ENCODE measurements around the gene AKAP12.

AKAP12 gene

DNA sequence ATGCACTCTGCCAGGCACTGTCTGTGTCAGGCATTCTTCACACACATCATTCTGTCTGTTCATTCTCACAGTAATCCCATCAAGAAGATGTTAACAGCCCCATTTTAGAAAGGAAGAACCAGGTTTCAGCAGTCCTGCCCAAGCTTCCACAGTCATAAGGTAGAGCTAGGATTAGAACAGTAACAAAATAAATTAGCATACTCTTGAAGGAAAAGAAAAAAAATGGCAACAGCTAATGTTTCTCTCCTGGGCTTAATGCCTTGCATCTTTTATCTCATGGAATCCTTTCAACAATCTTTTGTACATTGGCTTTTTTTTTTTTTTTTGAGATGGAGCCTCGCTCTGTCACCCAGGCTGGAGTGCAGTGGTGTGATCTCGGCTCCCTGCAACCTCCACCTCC, 32.1 kb upstream of the AKAP12 start:
- DNase-seq (ENCODE audit: extremely low read depth, low read depth), result no peak
- H3K4me3 ChIP-seq (replicated peaks; ENCODE audit: low read depth, low read length), result no peak overlapping the region
- TF ChIP-seq, protein P1, sequence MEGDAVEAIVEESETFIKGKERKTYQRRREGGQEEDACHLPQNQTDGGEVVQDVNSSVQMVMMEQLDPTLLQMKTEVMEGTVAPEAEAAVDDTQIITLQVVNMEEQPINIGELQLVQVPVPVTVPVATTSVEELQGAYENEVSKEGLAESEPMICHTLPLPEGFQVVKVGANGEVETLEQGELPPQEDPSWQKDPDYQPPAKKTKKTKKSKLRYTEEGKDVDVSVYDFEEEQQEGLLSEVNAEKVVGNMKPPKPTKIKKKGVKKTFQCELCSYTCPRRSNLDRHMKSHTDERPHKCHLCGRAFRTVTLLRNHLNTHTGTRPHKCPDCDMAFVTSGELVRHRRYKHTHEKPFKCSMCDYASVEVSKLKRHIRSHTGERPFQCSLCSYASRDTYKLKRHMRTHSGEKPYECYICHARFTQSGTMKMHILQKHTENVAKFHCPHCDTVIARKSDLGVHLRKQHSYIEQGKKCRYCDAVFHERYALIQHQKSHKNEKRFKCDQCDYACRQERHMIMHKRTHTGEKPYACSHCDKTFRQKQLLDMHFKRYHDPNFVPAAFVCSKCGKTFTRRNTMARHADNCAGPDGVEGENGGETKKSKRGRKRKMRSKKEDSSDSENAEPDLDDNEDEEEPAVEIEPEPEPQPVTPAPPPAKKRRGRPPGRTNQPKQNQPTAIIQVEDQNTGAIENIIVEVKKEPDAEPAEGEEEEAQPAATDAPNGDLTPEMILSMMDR (IDR thresholded peaks at IDR 0.05; ENCODE audit: low read depth, low read length, missing control alignments), result no peak

DNA sequence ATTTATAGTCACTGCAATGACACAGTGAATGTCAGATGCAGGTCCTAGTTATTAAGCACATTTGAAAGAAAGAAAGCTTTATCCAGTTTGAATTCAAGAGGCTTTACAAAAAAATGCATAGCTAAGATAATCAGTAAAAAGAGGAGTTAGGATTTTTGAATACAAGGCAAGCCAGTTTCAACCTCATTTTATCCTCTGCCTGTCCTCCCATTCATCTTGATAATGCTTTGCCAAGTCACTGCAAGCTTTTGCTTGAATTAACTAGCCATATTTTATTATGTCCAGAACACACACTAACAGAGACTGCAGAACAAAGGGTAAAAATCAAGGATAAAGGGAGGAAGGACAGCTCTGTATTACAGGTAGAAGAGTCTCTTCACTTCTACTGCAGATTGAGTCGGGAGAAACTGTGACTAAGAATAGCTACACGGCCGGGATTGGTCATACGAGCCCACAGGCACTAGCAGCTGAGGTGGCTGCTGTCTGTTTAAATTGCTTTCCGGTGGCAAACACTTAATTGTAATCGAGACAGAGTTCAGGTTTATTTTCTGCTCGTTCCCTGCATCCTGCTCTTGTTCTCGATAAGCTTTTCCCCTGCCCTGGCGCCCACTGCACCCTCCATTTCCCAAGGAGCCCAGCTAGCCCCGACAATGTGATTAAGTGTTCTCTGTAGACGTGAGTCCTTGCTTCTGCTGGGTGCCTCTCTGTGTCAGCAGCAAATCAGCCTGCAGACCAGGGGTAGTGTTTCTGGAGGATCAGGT, 30.5 kb upstream of the AKAP12 start:
- no peak overlapping the region for H3K4me3 ChIP-seq (replicated peaks; ENCODE audit: low read depth, low read length)

GRCh38 chr6:151211075-151211474, 28.7 kb upstream of the AKAP12 start:
- DNase-seq (ENCODE audit: extremely low read depth, low read depth), result no peak
- no peak overlapping the region for H3K4me3 ChIP-seq (replicated peaks; ENCODE audit: low read depth, low read length)
- TF ChIP-seq, protein P1 (IDR thresholded peaks at IDR 0.05; ENCODE audit: low read depth, low read length, missing control alignments), result no peak

More for the DNA sequence above, 30.5 kb upstream of the AKAP12 start:
- TF ChIP-seq, protein P1 (IDR thresholded peaks at IDR 0.05; ENCODE audit: low read depth, low read length, missing control alignments), result no peak
- no peak for DNase-seq (ENCODE audit: extremely low read depth, low read depth)

DNA sequence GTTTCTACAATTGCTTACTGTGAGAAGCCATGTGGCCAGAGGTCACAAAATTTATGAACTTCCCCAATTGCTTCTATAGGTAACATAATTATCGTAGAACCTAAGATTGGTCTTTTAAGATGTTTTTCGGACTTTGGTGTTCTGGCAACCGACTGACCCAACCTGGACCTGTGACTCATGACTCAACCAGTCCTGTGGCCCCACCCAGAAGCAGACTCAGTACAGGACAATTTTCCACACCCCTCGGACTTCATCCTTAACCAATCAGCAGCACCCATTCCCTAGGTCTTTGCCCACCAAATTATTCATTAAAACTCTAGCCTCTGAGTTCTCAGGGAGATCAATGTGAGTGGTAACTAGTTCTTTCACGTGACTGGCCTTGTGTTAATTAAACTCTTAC, 26.4 kb upstream of the AKAP12 start:
- DNase-seq (ENCODE audit: extremely low read depth, low read depth), result no peak

GRCh38 chr6:151215999-151216398, 23.8 kb upstream of the AKAP12 start:
- DNase-seq (ENCODE audit: extremely low read depth, low read depth), result no peak
- no peak overlapping the region for H3K4me3 ChIP-seq (replicated peaks; ENCODE audit: low read depth, low read length)
- TF ChIP-seq, protein P1 (IDR thresholded peaks at IDR 0.05; ENCODE audit: low read depth, low read length, missing control alignments), result no peak

More for the DNA sequence above, 26.4 kb upstream of the AKAP12 start:
- TF ChIP-seq, protein P1 (IDR thresholded peaks at IDR 0.05; ENCODE audit: low read depth, low read length, missing control alignments), result no peak
- no peak overlapping the region for H3K4me3 ChIP-seq (replicated peaks; ENCODE audit: low read depth, low read length)

DNA sequence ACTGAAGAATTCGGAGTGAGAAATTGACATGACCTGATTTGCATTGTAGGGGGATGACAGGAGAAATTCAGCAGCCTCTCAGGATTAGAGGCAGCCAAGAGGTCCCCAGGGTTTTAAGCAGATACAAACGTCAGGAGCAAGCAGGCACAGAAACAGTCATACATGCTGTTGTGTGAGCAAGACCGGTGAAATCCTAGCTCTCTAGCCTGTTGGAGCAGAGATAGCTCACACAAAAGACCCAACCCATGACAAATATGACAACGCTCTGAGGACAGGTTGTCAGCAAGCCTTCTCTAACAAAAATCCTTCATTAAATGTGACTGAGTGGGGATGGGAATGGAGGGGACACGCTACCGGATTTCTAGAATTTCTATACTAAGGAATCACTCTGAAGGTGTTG, 23.0 kb upstream of the AKAP12 start:
- no peak for DNase-seq (ENCODE audit: extremely low read depth, low read depth)
- TF ChIP-seq, protein P1 (IDR thresholded peaks at IDR 0.05; ENCODE audit: low read depth, low read length, missing control alignments), result no peak
- H3K4me3 ChIP-seq (replicated peaks; ENCODE audit: low read depth, low read length), result no peak overlapping the region
